HepG2 (cell line): Measurements from ENCODE around the gene MYEOV.

ENCODE experiments used
- ARID2 ChIP-seq: sonication (generic); formaldehyde crosslinking; IDR thresholded peaks from 2 replicates; pipeline ENCODE4 v1.8.1; 2022; ENCODE audit warnings: mild to moderate bottlenecking, missing genetic modification reagents, borderline replicate concordance
- NFIC ChIP-seq: IDR thresholded peaks from 2 replicates; pipeline ENCODE4 v1.6.1; 2012; ENCODE audit warnings: mild to moderate bottlenecking, low read length, inconsistent platforms
- TAF1 ChIP-seq: sonication (generic); formaldehyde crosslinking; IDR thresholded peaks from 2 replicates; pipeline ENCODE4 v1.4.0; 2020; ENCODE audit warnings: missing genetic modification reagents
- ZNF18 ChIP-seq: sonication (generic); formaldehyde crosslinking; IDR thresholded peaks from 2 replicates; pipeline ENCODE4 v1.8.0; 2022; ENCODE audit warnings: mild to moderate bottlenecking, missing genetic modification reagents; ENCODE audit not compliant: insufficient replicate concordance

GRCh38 chr11:69335781-69336405 lies 41.9 kb downstream of the MYEOV start:
- TF ChIP-seq ARID2 (CRISPR knock-in tag) (no peak), TAF1 (CRISPR knock-in tag) (no peak), NFIC (no peak), ZNF18 (CRISPR knock-in tag) (no peak)
